GM18519 (cell line): ENCODE measurements around the gene BPGM.
"Not testable (repeated sequence)": the region's sequence is repeated elsewhere in the genome, so short reads cannot be mapped to it uniquely, and the experiment has no call there.

Experiments
- ATAC-seq: cut with Tn5 transposase; IDR thresholded peaks from one replicate; pipeline ENCODE4 v1.9.1; 2021; ENCODE audit warnings: mild to moderate bottlenecking, moderate library complexity; ENCODE audit not compliant: unreplicated experiment, low FRiP score

The BPGM gene

DNA sequence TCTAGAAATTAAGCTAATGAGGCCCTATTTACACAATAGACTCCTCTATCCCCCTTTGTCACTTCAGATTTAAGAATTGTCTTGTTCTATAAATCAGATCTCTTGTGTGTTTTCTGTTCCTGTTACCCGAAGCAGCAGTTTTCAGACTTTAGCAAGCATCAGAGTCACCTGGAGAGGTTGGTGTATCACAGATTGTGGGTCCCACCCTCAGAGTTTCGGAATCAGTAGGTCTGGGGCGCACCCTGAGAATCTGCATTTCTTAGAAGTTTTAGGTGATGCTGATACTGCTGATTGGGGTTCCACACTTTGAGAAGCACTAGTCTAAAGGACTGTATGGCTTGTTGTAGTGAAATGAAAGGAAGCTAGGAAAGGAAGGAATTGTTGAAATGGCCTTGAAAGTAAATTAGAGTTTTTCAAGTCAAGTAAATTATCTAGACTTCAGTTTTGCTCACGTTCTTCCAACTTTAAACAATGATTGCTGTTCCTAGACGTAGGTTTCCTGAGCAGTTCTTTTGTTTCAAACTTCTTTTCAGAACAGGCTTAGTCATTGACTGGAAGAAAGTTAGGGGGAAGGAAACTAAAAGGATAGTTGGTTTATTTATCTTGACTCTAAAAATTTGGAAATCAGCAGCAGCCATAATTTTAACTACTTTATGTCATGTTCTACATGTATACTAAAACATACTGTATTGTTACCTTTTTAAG lies 15.7 kb downstream of the BPGM start:
- ATAC-seq: no peak

DNA sequence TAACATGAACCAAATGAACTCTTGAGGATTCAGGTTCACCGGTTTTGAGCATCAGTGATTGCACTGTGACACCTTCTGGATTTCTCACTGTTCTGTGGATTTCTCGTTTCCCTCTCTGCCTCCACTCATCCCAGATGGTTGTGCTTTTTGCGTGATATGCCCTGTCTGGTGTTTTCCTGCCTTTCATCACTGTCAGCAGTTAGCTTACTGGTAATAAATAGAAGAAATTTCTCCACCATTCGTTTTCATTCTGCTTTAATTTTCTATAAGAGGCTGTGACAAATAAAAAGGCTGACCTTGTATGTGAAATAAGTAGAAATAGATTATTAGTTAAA lies 16.2 kb downstream of the BPGM start:
- no peak for ATAC-seq

DNA sequence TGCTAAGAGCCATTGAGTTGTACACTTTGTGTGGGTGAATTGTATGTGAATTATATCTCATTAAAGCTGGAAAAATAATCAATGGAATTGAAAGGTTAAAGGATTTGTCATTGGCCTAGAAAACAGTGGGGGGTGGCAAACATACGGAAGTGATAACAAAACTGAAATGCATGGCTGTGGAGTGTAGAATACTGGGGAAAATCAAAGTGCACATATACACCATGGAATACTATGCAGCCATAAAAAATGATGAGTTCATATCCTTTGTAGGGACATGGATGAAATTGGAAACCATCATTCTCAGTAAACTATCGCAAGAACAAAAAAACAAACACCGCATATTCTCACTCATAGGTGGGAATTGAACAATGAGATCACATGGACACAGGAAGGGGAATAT lies 18.4 kb downstream of the BPGM start:
- not testable (repeated sequence) for ATAC-seq

DNA sequence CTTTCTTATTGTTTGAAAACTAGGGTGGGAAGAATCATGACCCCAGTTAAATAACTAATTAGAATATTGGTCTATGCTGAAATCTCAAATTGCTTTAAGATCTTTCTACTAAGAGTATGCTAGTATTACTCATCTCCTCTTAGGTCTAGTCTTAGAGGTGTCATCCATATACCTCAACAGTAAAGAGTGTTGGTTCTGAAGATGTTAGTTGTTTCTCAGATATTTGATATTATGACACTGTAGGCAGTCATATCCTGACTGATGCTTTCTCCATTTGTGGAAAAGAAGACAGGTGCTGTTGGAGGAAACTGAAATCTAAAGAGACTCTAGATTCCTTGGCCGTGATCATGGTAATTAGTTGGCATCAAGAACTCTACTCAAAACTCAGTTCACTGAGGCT lies 21.2 kb downstream of the BPGM start:
- ATAC-seq: no peak

DNA sequence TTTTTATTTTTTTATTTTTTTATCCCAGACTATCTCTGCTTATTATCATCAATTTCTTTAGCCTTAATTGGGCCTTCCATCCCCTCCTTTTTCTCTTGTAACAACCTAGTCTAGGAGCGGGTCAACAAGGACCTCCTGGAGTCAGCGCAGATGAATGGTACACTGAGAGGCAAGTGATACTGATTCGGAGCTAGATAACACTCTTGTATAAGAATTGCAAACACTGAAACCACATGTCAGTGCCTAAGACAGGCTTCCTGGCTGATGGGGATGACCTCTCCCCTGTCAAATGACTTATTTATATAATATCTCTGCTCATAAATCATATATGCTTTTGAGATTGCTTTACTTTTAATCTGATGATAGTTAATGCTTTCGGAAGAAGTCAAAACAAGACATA lies 22.7 kb downstream of the BPGM start:
- no peak for ATAC-seq

DNA sequence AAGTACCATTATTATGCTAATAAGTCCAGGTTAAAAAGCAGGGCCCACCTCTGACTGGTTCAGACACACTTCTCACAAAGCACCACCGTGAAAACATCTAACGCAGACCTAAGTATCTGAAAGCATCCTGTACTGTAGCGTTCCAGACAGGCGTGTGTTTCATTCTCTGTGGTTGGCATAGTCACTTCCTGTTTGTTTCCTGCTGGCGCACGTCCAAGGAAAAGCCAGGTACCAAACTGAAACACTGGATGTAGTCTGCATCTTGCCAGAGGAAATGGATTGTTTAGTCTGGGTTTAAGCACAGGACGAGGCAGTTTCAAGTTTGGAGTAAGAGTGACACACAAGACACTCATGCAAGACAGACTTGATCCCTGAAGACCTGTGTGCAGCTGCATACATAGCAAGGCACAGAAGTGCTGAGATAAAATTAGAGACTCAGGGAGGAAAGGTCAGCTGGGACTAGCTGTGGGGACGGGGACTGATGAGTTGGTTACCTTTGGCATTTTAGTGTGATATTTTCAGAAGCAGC lies 23.3 kb downstream of the BPGM start:
- no peak for ATAC-seq

DNA sequence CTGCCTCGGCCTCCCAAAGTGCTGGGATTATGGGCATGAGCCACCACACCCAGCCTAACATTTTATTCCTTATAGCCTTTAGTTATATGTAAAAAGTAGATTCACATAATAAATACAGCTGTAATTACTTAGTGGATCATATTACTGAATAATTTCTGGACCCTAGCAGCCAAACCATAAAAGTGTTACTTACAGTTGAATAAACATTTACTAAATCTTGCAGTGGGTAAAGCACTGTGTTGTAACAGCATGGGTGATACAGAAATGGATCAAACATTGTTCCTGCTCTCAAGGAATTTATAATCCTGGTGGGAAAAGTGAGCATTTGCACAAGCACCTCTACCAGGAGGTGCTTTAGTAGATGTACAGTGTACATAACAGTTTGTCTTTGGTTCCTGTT lies 25.0 kb downstream of the BPGM start:
- ATAC-seq: no peak

DNA sequence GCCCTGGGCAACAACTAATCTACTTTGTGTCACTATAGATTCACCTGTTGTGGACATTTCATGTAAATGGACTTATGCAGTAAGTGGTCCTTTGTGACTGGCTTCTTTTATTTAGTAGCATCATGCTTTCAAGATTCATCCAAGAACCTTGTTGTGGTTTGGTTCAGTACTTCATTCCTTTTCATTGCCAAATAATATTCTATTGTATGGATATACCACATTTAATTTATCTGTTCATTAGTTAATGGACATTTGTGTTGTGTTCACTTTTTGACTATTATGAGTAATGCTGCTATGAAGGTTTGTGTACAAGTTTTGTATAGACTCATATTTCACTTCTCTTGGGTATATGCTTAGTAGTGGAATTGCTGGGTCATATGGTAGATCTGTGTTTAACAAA lies 27.8 kb downstream of the BPGM start:
- ATAC-seq: no peak

DNA sequence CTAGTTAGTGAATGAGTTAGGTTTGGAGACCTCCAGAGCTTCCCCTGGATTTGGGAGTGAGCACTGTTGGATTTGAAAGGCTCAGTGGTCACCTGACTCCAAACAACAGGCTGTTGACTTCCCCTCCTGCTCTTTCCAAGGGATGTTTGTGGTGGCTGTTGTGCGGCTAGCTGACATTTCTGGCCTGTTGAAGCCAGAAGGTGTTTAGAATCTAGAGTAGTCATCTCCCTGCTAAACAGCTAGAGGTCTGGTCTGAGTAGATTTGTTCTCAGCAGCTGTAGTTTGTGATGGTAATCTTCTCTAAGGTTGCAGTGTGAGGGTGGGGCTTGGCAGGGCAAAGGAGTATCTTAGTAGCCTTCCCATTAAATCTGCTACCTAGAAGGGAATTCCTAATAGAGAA lies 30.1 kb downstream of the BPGM start:
- no peak for ATAC-seq

DNA sequence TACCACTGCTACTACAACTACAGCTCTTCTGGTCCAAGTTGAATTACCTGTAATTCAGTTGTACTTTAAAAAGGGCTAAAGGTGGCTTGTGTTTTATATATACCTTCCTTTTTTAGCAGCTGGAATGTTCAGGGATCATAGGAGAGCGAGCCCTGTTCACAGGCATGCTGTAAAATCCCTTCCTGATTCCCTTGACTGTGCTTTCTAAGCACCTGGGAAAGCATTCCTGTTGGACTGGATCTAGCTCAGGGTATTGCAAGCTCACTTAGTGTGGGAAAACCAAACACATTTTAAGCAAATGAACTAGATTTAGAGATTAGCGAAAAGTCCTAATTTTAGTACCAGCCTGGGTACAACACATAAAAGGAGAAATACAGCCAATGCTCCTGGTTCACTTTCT lies 31.5 kb downstream of the BPGM start:
- ATAC-seq: no peak

DNA sequence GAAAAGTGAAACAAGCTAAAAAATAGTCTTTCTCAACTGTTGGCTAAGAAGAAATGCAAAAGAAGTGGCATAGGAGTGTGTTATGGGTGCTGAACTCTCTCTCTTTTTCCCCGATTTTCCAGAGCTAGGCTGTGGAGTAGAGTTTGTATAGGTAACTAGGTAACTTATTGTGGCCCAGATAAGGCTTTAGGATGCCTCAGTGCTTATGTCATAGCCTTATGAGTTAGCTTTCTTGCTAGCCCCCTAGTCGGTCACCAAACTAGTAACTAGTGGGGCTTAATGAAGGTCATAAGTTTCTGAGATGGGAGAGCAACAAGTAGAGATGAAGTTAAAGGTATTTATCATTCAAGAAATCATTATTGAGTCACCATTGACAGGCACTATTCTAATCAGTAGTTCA lies 32.4 kb downstream of the BPGM start:
- no peak for ATAC-seq

DNA sequence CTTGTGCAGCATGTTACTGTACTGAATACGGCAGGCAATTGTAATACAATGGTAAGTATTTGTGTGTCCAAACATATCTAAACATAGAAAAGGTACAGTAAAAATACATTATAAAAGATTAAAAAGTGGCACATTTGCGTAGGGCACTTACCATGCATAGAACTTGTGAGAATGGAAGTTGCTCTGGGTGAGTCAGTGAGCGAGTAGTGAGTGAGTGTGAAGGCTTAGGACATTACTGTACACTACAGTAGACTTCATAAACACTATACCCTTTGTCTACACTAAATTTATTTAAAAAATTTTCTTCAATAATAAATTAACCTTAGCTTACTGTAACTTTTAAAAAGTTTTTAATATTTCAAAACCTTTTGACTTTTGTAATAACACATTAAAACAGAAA lies 37.5 kb downstream of the BPGM start:
- no peak for ATAC-seq

DNA sequence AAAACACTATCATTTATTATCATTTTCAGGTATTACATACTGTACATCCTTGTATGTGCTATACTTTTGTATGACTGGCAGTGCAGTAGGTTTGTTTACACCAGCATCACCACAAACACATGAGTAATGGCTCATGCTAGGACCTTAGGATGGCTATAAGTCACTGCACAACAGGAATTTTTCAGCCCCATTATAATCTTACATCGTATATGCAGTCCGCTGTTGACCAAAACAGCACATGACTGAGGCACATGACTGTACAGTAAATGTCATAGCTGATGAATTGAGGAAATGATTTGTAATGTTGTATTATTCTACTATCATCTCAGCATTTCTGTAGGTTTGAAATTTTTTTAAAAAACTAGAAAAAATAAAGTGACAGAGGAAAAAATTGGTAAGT lies 38.6 kb downstream of the BPGM start:
- ATAC-seq: no peak

DNA sequence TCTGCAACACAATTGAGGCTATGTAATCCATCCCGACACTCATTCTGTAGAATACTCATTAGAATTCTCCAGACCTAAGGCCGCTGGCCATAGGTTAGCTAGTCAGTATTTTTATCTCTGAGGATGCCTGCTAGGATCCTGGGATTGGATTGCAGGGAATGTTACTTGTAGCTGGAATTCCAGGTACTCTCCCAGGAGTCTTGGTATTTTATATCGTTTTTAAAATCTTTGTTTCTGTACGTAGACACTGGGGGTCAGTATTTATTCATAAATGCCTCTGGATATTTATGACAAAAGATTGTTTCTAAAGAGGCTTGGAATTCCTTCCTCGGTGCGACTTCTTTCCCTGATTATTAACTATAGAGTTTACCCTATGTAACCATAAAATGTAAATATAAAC lies 40.1 kb downstream of the BPGM start:
- no peak for ATAC-seq

DNA sequence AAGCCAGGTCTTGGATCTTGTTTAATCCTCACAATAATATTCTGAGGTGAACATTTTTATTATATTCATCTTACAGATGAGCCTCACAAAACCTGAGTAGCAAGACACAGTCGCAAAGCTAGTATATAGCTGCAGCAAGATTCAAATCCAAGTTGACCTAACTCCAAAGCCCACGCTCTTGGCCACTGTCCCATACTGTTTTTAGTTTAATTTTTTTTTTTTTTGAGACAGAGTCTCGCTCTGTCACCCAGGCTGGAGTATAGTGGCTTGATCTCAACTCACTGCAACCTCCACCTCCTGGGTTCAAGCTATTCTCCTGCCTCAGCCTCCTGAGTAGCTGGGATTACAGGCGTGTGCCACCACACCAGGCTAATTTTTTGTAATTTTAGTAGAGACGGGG lies 42.9 kb downstream of the BPGM start:
- not testable (repeated sequence) for ATAC-seq

DNA sequence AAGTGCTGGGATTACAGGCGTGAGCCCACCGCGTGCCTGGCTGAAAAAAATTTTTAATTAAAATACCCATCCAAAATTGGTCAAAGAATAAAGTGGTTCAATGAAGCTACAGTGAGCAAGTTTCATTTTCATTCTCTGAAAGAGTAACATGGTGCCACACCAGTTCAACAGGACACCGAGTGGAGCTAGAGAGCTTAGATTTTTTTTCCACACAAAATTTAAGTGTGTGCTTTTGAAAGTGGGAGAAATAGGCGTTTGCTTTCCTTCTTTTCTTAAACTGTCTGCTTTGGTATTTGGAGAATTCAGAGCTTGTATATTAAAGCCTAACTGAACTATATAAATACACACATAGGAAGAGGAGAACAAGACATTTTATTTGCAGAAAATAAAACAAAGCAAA lies 43.4 kb downstream of the BPGM start:
- ATAC-seq: no peak

DNA sequence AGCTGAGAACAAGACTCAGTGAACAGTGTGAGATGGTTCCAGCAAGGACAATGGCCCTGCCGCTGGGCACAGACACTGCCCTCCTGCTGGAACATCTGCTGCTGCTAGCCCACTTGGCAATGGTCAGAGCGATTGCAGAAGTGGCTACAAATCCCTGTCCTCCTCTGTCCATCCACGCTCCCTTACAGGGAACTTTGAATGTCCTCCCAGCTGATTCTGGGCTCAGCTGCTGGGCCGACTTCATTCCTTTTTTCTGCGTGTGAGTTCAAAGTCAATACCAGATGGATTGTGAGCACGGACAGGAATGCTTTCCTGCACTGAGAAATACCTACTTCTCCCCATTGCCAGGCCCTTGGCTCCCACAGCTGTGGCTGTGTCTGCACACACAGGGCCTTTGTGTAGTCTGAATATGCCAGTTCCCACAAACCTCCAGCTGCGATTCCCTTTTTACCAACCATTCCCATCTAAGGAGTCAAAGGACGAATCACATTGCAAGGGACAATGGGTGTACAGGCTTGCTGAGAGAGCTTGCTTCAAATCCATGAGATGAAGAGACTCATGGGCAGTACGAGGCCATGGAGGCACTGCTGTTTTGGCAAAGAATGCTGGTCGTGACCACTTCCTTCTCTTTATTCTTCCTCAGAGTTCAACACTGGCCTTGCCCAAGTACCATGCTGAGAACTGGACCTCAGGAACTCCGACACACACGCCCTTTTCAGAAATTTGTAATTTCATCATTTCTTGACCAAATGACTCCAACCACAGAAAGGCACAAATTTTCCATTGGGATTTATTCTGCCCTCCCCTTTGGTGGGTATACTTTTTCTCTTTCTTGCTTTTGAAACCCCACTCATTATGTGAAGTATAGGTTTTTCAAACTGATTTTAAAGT lies 44.2 kb downstream of the BPGM start:
- no peak for ATAC-seq

DNA sequence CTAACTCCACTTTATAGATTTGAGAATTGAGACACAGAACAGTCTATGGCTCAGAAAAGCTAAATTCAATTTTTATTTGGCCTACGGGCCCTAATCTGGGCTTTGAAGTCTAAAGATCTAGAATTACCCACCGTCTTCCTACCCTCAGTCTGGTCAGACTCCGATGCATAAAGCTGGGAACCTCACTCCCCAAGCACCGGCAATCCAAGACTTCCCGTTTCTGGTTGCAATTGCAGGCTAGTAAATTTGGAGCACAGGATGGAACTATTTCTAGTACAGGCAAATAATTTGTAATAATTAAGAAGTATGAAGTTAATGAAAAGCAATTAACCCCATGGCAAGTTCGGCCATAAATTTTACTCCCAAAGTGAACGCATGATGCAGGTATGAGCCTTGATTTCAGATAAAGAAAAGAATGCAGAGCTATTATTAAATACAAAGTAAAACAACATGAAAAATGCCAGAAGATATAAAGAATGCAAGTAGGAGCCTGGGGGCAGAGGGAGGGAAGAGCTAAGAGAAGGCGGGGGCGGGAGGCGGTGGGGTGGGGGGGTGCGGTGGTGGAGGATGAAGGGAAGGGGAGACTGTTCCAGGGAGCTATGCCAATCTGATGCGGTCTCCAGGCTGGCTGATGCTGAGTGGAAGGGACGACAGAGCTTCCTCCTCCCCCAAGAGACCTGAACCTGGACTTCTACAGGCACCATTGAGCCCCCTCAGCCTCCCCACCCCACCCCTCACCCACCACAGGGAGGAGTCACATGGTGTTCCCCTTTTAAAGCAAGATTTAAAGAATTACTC lies 45.1 kb downstream of the BPGM start:
- ATAC-seq: no peak

DNA sequence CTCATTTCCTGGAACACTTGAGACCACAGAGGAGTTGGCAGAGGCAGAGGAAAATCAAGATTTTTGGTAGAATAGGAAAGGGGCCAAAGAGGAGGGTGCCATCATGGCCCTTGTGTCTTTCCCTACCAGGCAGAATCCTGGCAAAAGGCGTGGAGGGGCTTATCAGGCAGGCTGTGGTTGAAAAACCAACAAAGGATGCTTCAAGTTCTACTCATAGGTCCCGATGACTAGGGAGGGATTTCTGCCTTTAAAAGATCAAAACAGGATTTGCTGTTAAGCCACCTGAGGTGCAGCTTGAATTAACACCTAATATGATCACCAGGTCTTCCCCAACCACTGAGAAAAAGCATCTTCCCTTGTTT lies 45.7 kb downstream of the BPGM start:
- no peak for ATAC-seq

DNA sequence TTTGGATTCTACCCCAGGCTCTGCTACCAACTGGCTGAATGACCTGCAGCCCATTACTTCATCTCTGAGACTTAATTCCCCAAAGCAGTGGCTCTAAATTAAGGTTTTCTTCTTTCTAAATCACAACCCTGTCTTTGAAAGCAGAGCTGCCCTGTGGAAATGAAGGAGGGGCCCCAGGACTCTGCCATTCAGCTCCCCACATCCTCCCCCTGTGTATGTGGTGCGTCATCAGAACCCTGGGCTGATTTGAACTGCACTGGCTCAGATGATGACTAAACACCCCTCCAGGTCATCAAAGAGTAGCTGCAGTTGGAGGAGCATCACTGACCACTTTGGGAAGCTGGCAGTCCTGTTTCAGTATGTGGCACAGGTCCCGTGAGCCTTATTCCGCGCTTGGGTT lies 46.6 kb downstream of the BPGM start:
- no peak for ATAC-seq

DNA sequence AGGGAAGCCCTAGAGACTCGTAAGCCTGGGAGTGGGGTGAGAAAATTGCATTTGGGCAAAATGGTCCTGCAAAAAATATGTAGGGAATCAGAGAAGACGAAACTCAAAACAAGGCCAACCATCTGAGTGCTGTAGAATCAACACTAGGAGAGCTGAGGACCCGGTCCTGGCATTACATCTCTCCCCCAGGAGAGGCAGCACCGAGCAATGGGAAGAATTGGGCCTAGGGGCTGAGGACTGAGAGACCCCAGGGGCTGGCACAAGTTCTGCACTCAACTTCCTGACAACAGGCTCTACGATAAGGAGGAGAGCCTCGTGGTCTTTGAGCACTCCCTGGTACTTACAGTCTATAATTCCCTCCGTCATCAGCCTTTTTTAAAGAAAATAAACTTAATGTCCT lies 47.6 kb downstream of the BPGM start:
- no peak for ATAC-seq
